Ramos (cell line): ENCODE results near the gene SLC2A13.
"Not testable (repeated sequence)": the region's sequence is repeated elsewhere in the genome, so short reads cannot be mapped to it uniquely, and the experiment has no call there.

Experiments
- in situ Hi-C: fragments of 300-500 bp; cut with MboI; formaldehyde crosslinking; loops from one replicate; pipeline ENCODE4 v1.14.3; 2022; ENCODE audit warnings: low sequenced_read_pairs; ENCODE audit not compliant: unreplicated experiment

Gene SLC2A13

DNA sequence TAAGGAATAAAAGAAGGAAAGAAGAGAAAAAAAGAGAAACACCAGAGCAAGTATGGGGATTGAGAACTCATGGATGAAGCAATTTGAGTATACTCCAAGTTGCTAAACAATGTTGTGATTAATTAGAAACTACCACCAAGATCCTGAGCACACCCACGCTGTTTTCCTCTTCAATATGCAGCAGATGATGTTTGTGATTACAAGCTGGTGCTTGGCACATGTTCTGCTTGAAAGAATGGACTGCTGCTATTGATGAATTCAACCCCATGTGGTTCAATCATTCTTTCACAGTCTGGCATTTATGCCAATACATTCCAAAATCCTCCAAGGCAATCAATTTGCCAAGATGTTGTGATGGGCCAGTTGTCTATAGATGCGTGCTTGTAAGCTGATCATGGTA, 146.8 kb downstream of the SLC2A13 start:
- in situ Hi-C loops, result no loop called here

- in situ Hi-C loops, result no loop called here
These were observed 147.5 kb downstream of the SLC2A13 start for GRCh38 chr12:39958377-39958776.

DNA sequence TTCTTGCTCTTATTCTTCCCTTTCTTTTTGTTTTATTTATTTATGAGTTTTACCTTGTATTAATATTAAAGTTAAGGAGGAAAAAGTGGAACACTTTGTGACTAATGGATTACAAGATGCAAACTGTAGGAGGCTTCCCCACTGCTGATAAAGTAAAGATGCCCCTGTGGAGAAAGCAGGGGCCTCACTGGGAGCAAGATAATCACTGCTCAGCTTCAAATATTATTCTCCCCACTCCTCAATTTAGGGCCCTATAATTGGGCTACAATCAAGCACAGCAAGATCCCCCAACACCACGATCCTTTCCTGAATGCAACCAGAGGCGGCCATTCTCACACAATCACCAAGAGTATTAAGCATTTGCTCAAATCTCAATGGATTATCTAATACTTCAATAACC, 149.2 kb downstream of the SLC2A13 start:
- in situ Hi-C loops, result no loop called here

DNA sequence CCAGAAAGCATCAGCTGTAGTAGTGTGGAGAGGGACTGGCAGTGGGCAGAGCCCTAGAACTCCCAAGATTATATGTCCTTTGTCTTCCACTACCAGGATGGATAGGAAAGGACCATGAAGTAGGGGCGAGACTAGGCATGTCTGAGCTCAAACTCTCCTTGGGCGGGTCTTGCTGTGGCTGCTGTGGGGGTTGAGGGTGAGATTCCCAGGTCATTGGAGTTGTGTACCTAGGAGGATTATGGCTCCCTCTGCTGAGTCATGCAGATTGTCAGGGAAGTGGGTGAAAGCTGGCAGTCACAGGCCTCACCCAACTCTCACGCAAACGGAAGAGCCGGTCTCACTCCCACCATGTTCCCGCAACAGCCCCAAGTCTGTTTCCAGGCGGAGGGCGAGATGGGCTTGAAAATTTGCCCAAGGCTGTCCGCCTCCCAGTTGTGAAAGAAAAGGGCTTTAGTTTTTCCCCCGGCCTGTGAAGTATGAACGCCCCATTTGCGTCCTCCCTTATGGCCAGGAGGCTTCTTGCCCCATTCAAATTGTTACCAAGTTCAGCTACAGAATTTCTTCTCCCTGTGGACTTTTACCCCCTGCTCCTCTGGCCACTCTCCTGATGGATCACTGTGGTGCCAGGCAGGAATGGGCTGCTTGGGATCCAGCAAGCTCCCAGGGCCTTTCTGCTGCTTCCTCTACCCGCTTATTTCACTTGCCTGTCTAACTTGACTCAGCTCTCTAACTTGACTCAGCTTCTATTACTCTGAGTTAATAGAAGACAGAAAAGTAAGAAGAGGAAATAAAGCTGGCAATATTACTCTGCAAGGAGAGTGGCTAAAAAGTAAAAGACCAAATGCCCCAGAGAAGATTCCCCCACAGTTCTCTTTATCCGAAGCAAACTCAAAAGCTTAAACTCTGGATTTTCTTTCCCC, 159.3 kb downstream of the SLC2A13 start:
- in situ Hi-C loops, result no loop called here

- in situ Hi-C loops, result no loop called here
These were observed 168.8 kb downstream of the SLC2A13 start for GRCh38 chr12:39937119-39937518.

DNA sequence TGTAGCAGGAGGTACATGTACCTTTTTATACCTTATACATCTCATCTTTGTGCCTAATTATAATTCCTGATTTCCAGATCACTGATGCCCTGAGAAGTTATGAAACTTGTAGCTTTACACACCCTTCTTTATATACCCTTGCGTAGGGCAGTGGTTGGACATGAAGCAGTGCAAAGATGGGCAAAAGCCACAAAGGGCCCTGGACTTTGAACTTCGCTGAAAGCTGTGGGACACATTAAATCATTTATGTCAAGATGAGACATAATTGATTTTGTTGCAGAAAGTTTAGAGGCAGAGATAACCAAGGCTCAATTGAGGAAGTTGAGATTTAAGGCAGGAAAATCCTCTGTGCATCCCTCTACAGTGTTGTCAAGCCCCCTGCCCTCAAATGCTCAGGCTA, 170.0 kb downstream of the SLC2A13 start:
- in situ Hi-C loops, result no loop called here

DNA sequence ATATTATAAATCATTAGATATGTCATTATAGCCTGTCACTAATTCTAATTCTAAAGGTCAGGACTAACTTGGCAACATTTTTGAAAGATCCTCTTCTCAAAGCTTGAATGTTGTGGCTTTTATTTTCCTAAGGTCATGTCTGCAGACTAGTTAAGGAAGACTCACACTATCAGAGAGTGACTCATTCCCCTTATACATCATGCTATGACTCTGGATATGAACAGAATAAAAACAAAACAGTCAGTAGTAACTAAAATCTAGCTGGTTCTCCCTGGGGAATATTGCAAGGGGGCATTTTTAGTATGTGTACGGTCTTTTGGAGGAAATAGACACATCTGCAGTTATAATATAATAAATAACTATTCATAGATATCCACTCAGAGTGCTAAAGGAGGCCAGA, 170.6 kb downstream of the SLC2A13 start:
- in situ Hi-C loops, result no loop called here

DNA sequence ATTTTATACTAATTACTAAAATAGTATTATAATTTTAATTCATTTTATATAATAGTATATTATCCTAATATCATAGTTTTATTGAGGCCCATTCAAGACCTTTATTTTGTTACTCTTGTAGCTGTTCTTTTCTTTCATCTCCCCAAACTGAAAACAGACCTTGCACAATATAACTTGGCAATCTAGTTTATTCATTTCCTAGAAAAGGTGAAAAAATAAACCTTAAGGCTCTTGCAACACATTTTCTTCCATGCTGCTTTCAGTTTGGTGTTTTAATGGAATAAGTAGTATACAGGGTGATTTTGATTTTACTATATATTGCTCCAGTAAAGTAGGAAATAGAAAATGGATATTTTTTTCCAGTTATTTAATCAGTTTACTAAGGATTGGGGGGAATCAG, 174.0 kb downstream of the SLC2A13 start:
- in situ Hi-C loops, result no loop called here

DNA sequence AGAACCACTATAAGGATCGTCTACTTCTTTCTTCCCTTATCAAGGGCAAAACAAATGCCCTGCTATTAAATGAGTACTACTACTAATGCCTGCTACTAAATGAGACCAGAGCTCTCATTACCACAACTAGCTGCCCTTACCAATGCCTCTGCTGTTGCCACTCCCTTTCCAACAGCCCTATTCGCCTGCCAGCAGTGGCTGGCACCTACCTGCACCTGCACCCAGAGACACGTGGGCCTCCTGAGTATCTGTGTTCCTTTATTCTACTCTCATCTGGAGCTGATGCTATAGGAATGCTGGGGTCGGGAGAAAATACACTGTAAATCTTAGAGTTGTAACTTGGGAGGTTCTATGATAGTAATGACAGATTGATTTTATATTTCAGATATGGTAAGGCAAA, 174.7 kb downstream of the SLC2A13 start:
- in situ Hi-C loops, result no loop called here

- in situ Hi-C loops, result no loop called here
These were observed 175.8 kb downstream of the SLC2A13 start for GRCh38 chr12:39930101-39930500.

DNA sequence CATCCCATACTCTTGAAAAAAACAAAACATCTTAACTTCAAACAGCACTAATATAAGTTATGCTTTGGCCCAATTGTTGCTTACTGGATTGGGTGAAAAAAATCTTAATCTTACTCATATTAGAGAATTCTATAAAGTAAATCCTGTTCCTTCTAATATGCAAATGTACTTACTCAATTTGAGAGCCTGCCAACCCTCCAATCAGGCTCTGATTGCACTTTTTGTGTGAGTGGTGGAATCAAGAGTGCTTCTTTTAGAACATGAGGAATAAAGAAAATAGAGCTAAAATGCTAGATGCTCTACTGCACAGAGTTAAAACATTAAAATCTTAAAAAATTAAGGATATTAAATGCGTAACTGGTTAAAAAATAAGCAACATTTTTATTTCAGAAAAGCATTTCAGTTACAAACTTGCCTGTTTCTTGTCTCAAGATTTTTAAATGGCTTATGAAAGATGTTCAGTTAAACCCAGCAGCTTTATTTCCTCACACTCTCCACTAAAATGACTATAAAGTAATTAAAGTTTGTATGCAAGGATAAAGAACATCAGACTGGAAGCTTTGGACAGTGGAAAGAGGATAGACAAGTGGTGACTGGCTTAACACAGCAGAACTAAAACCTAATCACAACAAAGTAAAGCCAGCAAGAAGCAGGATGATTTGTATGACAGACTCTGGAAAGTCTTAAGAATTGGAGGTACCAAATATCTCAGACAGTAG, 177.5 kb downstream of the SLC2A13 start:
- in situ Hi-C loops, result no loop called here

GRCh38 chr12:39923364-39923763, 182.5 kb downstream of the SLC2A13 start:
- in situ Hi-C loops, result no loop called here

GRCh38 chr12:39922598-39922997, 183.3 kb downstream of the SLC2A13 start:
- in situ Hi-C loops, result not testable (repeated sequence)

GRCh38 chr12:39920647-39921046, 185.2 kb downstream of the SLC2A13 start:
- in situ Hi-C loops, result no loop called here

DNA sequence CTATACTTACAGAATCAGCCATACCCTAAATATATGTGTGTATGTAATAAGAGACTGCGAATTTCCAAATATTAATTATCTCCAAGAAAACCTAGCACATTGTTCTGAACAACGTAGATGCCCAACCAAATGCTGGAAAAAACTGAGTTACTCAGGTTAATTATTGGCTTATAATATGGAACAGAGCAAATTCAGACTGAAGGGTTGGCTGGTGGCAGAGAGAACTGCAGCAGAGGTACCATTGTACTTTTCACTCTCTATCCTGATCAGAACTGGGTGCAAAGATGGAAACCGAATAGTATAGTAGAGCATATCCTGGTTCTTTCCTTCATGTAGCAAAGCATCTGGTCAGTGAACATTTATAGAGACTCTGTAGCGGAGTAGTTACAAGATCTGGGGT, 185.7 kb downstream of the SLC2A13 start:
- in situ Hi-C loops, result no loop called here

- in situ Hi-C loops, result no loop called here
These were observed 186.1 kb downstream of the SLC2A13 start for GRCh38 chr12:39919790-39920189.

DNA sequence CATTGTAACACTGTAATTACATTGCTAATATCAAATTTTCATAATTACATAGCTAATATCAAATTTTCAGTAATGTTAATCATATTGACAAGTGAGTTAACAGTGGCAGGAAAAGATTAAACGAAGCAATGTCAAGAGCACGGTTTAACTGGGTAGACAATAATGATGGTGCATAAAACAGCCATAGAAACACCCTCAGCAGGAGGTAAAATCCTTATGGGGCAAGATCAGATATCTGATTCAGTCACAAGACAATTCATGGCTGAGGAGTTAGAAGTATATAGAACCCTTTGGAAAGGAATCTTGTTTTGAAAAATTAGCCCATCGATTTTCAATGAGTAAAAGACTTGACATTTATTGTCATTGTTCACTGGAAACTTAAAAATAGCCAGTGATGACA, 190.6 kb downstream of the SLC2A13 start:
- in situ Hi-C loops, result no loop called here

- in situ Hi-C loops, result no loop called here
These were observed 193.5 kb downstream of the SLC2A13 start for GRCh38 chr12:39912211-39912980.

GRCh38 chr12:39906237-39906636, 199.6 kb downstream of the SLC2A13 start:
- in situ Hi-C loops, result no loop called here

DNA sequence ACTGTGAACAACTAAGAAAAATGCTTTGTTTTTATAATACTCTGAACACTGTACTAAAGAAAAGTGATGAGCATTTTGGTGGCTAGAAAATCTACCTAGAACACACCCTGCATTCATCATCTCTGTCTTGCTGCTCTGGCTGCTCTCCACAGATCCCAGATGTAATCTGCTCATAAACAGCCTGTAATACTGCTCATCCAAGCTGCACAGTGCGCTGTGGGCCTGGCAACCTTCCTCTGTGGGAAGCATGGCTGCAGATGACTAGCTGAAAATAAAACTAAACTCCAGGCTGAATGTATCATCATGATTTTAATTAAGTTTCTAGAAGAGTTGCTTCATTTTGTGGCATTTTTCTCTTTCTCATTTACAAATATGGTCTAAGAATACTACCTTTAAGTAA, 200.7 kb downstream of the SLC2A13 start:
- in situ Hi-C loops, result no loop called here

DNA sequence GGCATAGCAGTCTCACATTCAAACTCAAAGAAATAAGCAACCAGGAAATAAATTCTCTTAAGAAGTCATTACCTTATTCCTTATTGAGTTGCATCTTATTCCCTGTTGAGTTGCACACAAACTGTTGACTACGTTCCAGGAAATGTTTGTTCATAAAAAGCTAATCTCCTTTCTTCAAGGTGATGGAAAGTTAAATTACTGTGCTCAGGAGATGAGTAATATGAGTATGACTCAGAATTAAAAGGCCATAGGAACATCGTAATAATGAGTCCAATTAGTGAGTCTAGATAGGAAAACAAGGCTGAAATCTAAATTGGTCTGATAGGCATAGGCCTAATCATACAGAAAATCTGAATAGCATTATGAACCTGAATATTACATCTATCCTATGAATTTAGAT, 203.1 kb downstream of the SLC2A13 start:
- in situ Hi-C loops, result no loop called here
